Lung (tissue), 12 donors: ENCODE results near the gene CEP72. TPM values are rescaled to one million over a fixed set of nuclear protein-coding genes. Genes with fewer than 3 reads are reported as not detected.
"Not testable (repeated sequence)": the region's sequence is repeated elsewhere in the genome, so short reads cannot be mapped to it uniquely, and the experiment has no call there.

Experiments
- ATAC-seq: fragments of 200-7000 bp; cut with Tn5 transposase; one replicate; pipeline ENCODE4 v1.9.1; 2020; ENCODE audit warnings: moderate number of reproducible peaks; ENCODE audit not compliant: insufficient read depth, low FRiP score
- DNase-seq, 3 donors: peaks; one replicate each; pipeline ENCODE4 v3.0.0-alpha.2; 2013 to 2017
- H3K27ac ChIP-seq, 2 donors: one replicate each; pipeline ENCODE4 v1.5.1; 2013; ENCODE audit warnings: mild to moderate bottlenecking in 2 of 2, moderate library complexity in 2 of 2, control low read depth in 1 of 2, inconsistent platforms in 1 of 2, low read depth in 1 of 2, low read length in 1 of 2
- H3K27me3 ChIP-seq, 3 donors: one replicate each; pipeline ENCODE4 v1.5.1; 2013; ENCODE audit warnings: low read length in 2 of 3; ENCODE audit not compliant: control insufficient read depth in 3 of 3, insufficient read depth in 3 of 3
- H3K36me3 ChIP-seq, 4 donors: one replicate each; pipeline ENCODE4 v1.5.1; 2013; ENCODE audit warnings: low read length in 4 of 4, mild to moderate bottlenecking in 1 of 4, moderate library complexity in 1 of 4; ENCODE audit not compliant: control insufficient read depth in 4 of 4, insufficient read depth in 4 of 4
- H3K4me1 ChIP-seq, 5 donors: one replicate each; pipeline ENCODE4 v1.5.1; 2013; ENCODE audit warnings: low read length in 5 of 5, mild to moderate bottlenecking in 2 of 5, moderate library complexity in 1 of 5; ENCODE audit not compliant: control insufficient read depth in 5 of 5, insufficient read depth in 5 of 5
- H3K4me3 ChIP-seq: one replicate; pipeline ENCODE4 v1.5.1; 2013; ENCODE audit warnings: mild to moderate bottlenecking, control low read depth, moderate library complexity
- H3K9ac ChIP-seq, 2 donors: one replicate each; pipeline ENCODE4 v1.5.1; 2013; ENCODE audit warnings: low read length in 2 of 2, control low read depth in 1 of 2; ENCODE audit not compliant: insufficient read depth in 1 of 2
- H3K9me3 ChIP-seq, 4 donors: one replicate each; pipeline ENCODE4 v1.5.1; 2013; ENCODE audit warnings: low read length in 3 of 4, mild to moderate bottlenecking in 1 of 4, moderate library complexity in 1 of 4; ENCODE audit not compliant: control insufficient read depth in 4 of 4, insufficient read depth in 3 of 4
- CTCF ChIP-seq: IDR thresholded peaks from 2 replicates; pipeline ENCODE4 v1.5.1; 2012; ENCODE audit warnings: mild to moderate bottlenecking; ENCODE audit errors: control extremely low read depth, extremely low read depth
- WGBS, 2 donors: extraction: QIAGEN DNeasy Blood & Tissue Kit; methylation state at CpG; one replicate each; pipeline ENCODE4 v1.1.7; 2013; 5-methylcytosine and 5-hydroxymethylcytosine counted together
- polyA plus RNA-seq, 2 donors: library from polyadenylated mRNA; stranded (reverse); fragments of 200-250 nt; gene quantifications; one replicate each; pipeline ENCODE4 v1.2.1, GENCODE V29; 2013
- total RNA-seq, 2 donors: library from RNA; depleted of rRNA in 1 of 2; stranded (reverse); fragments of >200 nt in 1 of 2; gene quantifications; one replicate each; pipeline ENCODE4 v1.2.1, GENCODE V29; 2014 to 2021
- donor health status: control.
- donor health status: control.
- donor health status: Bipolar disorder and iron deficiency.
- donor health status: healthy.
- donor health status: DM: yes; HTN: yes; CAD: no.

The CEP72 gene
- total and polyA plus RNA-seq, 4 donors = 3.1 to 12.1 (median 6.0) TPM

DNA sequence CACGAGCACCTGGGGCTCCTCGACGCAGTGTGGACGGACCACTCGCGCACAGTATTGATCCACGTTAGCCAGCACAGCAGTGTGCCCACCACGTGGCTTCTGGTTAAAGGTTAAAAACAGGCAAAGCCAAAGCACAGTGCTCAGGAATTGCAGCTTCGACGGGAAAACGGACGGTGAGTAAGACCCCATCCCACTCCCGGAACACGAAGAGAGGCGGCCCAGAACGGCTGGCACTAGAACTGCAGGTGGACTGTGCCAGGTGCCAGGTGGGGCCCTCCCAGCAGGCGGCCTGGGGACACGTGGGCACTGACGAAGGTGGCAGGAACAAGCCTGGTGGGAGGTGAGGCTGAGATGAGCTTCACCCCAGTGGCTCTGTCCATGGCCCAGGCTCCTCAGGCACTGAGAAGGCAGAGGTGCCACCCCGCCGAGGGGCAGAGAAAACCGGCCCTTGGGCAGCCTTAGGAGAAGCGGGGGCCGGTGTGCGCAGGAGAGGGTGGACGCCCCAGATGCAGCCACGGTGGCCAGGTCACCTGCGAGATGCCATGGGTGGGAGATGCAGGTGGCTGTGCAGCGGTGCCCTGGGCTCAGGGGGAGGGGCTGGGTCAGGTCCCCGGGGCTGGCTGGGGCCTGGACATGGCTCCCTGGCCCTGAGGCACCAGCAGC, 76.3 kb downstream of the CEP72 start:
- not testable (repeated sequence) for H3K9ac ChIP-seq, ATAC-seq, H3K36me3 ChIP-seq, H3K9me3 ChIP-seq, H3K4me1 ChIP-seq, DNase-seq, H3K4me3 ChIP-seq, H3K27ac ChIP-seq, H3K27me3 ChIP-seq
- 88 to 89% methylated on average over 17 to 18 of the region's 30 CpGs for WGBS, 2 donors

DNA sequence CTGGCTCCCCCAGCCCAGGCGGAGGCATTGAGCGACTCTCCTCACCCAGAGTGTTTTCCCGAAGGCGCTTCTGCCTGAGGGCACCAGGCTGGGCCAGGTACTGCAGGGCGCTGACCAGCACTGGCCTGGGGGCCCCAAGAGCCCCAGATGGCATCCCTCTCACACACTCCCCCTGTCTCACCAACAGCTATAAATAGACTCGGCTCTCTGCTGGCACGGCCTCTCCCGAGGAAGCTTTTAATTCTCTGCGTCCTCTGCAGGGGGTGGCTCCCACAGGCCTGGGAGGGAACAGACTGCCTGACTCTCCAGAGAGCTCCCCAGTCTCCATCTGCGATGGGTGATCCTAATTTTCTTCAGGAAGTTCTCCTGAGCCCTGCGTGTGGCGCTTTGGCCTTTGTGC, 78.2 kb downstream of the CEP72 start:
- not testable (repeated sequence) for DNase-seq, H3K4me1 ChIP-seq, ATAC-seq, H3K27me3 ChIP-seq, H3K9me3 ChIP-seq, H3K36me3 ChIP-seq, H3K27ac ChIP-seq, H3K9ac ChIP-seq, H3K4me3 ChIP-seq
- no CpG with 5 or more reads among the region's 12 CpGs for WGBS, 2 donors

DNA sequence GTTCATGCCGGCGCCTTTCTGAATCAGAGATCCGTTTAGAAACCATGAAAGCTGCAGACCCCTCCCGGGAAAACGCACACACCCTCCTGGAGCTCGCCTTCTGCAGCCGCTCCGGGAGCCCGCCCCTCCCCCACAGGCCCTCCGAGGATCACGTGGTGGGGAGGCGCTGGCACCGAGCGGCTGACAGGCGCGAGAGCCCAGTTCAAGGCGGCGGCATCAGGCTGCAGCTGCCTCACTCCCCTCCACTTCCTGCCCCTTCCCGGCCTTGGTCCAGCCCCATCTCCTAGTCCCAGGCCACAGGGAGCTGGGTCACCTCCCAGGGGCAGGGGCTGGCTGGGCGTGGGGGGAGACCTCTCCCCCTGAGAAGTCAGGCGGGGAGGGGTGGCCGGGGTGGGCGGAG, 78.9 kb downstream of the CEP72 start:
- not testable (repeated sequence) for ATAC-seq, H3K9me3 ChIP-seq, DNase-seq, H3K9ac ChIP-seq, H3K4me1 ChIP-seq, H3K4me3 ChIP-seq, H3K36me3 ChIP-seq, H3K27ac ChIP-seq, H3K27me3 ChIP-seq
- 0% methylated on average over 1 of the region's 23 CpGs; no CpG with 5 or more reads in 1 of the 2 donors for WGBS, 2 donors

GRCh38 chr5:691817-692528, 79.8 kb downstream of the CEP72 start:
- no peaks in the 10 kb centered on the region for H3K4me1 ChIP-seq
- peak overlapping the region in 1 of 2 donors; percentile 17 for H3K27ac ChIP-seq
- no peaks in the 10 kb centered on the region for H3K36me3 ChIP-seq
- no peak for DNase-seq
- H3K9ac ChIP-seq = no peak overlapping the region
- WGBS, 2 donors = 25 to 34% methylated on average over 2 of the region's 2 CpGs
- H3K9me3 ChIP-seq = no peaks in the 10 kb centered on the region
- no peaks in the 10 kb centered on the region for H3K27me3 ChIP-seq
- no peak for TF ChIP-seq CTCF
- H3K4me3 ChIP-seq = no peak overlapping the region
- ATAC-seq = no peak

GRCh38 chr5:692529-693041, 80.4 kb downstream of the CEP72 start:
- H3K4me1 ChIP-seq, H3K9me3 ChIP-seq, DNase-seq, H3K27me3 ChIP-seq, H3K9ac ChIP-seq, H3K36me3 ChIP-seq, ATAC-seq: not testable (repeated sequence)
- WGBS, 2 donors = 0 to 1% methylated on average over 38 to 39 of the region's 41 CpGs
- H3K4me3 ChIP-seq = peak overlapping the region; percentile 16
- H3K27ac ChIP-seq = peak overlapping the region in 1 of 2 donors; percentile 17

DNA sequence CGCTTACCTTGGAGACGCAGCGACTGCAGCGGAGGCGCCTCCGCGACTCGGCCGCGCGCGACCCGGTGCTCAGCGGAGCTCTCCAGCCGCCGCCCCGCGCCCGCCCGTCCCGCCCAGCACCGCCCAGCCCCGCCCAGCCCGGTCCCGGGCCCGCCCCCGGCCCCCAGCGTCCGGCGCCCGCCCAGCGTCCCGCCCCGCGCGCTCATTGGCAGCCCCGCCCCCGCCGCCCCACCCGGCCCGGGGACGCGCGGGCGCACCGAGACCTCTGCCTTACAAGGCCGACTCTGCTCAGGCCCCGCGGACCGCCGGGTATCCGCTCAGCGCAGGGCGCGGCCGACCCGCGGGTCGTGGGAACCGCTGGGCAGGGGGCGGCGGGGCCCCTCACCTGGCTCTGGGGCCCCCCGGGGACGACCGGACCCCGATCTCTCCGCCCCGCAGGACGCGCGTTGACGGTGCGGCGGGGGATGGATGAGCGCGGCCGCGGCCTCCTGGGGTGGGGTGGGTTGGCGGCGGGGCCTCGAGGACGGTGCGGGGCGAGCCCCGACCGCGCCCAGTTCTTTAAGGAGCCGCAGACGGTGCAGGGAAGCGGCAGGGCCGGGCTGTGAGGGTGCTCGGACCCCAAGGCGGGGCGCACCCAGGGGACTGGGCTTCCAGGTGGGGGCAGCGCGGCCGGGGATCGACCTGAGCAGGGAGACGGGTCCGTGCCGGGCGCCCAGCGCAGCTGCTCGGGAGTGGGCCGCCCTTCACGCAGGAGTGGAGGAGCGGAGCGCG, 81.3 kb downstream of the CEP72 start, which contains the start of gene TPPP:
TSS of gene TPPP (minus strand) at position 82 of the 771 bp plus-strand sequence. CDS start 15,292 bp downstream, outside the sequence.
- not testable (repeated sequence) for H3K36me3 ChIP-seq, H3K9me3 ChIP-seq, H3K27me3 ChIP-seq, H3K9ac ChIP-seq, H3K4me1 ChIP-seq
- peak; percentile 96 for ATAC-seq
- H3K4me3 ChIP-seq = peak within 1 kb of the TSS; percentile 35
- peak within 1 kb of the TSS in 1 of 2 donors; percentile 97 for H3K27ac ChIP-seq
- 1 to 2% methylated on average over 57 to 100 of the region's 109 CpGs for WGBS, 2 donors
- peak; percentile 85 to 88 (median 88) for DNase-seq

DNA sequence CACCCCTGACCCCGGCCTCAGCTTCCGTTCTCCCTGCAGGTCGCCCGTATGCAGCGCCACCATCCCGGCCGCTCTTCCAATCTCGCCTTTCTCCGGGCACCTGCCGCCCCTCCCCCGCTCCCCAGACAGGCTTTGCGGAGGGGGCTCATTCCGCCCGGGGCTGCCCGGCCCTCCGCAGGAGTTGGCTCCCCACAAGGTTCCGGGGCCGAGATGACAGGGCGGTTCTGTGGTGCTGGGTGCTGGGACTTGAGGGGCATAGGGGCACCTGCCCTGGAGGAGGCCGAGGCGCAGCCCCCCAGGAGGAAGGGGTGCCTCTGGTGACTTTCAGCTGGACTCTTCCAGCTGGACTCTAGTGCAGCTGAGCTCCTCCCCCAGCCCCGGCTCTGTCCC, 81.9 kb downstream of the CEP72 start:
- not testable (repeated sequence) for H3K4me1 ChIP-seq, H3K9ac ChIP-seq, H3K4me3 ChIP-seq, DNase-seq, H3K9me3 ChIP-seq, H3K27ac ChIP-seq, H3K36me3 ChIP-seq, ATAC-seq, H3K27me3 ChIP-seq
- 3 to 7% methylated on average over 11 to 13 of the region's 22 CpGs for WGBS, 2 donors
